ENCODE data around the gene FAM174C. TPM values are rescaled to one million over a fixed set of nuclear protein-coding genes. Genes with fewer than 3 reads are reported as not detected.

Gene FAM174C
- total and polyA plus RNA-seq, 2 of the 8 experiments (the other 6 are each of a cell fraction or from before 2014, with no cell fraction given) = 44.5 to 125 TPM

GRCh38 chr19:1239796-1240737 is 35.3 kb upstream of the FAM174C start (continued):
- TF ChIP-seq CHD2 (IDR thresholded peaks at IDR 0.05; ENCODE audit: low read length) (no peak), EGR1 (IDR thresholded peaks at IDR 0.05; ENCODE audit: borderline replicate concordance, low read depth, low read length) (peak; percentile 96), GABPA (IDR thresholded peaks at IDR 0.05; ENCODE audit: borderline replicate concordance, insufficient read depth, low read length) (peak; percentile 75; the same call in 1 of the 2 replicates), TEAD4 (IDR thresholded peaks at IDR 0.05; ENCODE audit: low read depth, low read length) (no peak), JUND (IDR thresholded peaks at IDR 0.05; ENCODE audit: low read length) (peak; percentile 95), MAFK (IDR thresholded peaks at IDR 0.05; ENCODE audit: low read depth, low read length) (no peak), CBX5 (IDR thresholded peaks at IDR 0.05; ENCODE audit: low read depth, low read length) (no peak), CBX8 (IDR thresholded peaks at IDR 0.05; ENCODE audit: borderline replicate concordance, low read depth, low read length) (no peak), CHD1 (IDR thresholded peaks at IDR 0.05; ENCODE audit: low read depth, low read length) (no peak), CREB1 (IDR thresholded peaks at IDR 0.05) (peak; percentile 97), SP1 (IDR thresholded peaks at IDR 0.05; ENCODE audit: low read depth, low read length) (peak; percentile 52; the same call in 1 of the 2 replicates), KDM4A (IDR thresholded peaks at IDR 0.05; ENCODE audit: low read depth, low read length, severe bottlenecking) (peak; percentile 38), ATF3 (IDR thresholded peaks at IDR 0.05; ENCODE audit: insufficient read depth, low read depth, low read length) (peak; percentile 75; the same call in 1 of the 2 replicates)

All from H1 (cell line).